Activated CD4-positive, alpha-beta T cell treated with anti-CD3 and anti-CD28 coated beads for 4 hours (primary cell): ENCODE results near the gene PTPRD.

Experiments used
- DNase-seq, 2 donors: peaks; one replicate each; pipeline ENCODE4 v3.0.0-alpha.2; 2020

PTPRD gene

GRCh38 chr9:8845808-8846207, 1767.0 kb downstream of the PTPRD start:
- DNase-seq = no peak

DNA sequence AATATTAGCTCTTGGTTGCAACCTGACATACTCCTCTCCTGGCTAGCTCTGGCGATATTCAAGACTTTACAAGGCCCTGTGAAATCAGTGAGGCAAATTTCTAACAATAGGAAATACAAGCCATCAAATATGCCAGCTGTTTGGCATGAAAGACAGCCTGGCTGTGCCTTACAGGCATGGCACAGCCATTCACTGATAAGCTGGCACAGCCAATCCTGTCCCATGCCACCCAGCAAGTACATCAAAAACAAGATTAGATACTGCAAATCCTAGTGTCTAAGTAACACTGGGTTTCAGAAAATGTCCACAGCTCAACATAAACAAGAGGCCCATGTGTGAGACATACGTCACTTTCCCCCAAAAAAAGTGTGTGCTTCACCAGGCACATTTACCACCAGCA, 1767.4 kb downstream of the PTPRD start:
- no peak for DNase-seq

GRCh38 chr9:8844549-8844948, 1768.3 kb downstream of the PTPRD start:
- DNase-seq = no peak

- no peak for DNase-seq
Observed at GRCh38 chr9:8842402-8843193, 1770.2 kb downstream of the PTPRD start.

GRCh38 chr9:8838136-8838535, 1774.7 kb downstream of the PTPRD start:
- DNase-seq = no peak

DNA sequence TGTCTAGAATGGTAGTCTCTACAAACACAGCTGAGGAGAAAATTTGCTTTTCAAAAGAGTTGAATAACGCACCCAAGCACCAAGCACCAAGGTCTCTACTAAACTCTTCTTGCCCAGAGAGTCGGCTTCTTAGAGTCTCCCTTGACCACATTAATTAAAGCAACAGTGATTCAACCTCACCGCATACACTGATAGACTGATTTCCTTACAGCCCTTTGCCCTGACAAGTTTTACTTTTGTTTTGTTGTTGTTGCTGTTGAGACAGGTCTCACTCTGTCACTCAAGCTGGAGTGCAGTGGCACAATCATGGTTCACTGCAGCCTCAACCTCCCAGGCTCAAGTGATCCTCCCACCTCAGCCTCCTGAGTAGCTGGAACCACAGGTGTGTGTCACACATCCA, 1777.5 kb downstream of the PTPRD start:
- no peak for DNase-seq

GRCh38 chr9:8832955-8833354, 1779.8 kb downstream of the PTPRD start:
- no peak for DNase-seq

DNA sequence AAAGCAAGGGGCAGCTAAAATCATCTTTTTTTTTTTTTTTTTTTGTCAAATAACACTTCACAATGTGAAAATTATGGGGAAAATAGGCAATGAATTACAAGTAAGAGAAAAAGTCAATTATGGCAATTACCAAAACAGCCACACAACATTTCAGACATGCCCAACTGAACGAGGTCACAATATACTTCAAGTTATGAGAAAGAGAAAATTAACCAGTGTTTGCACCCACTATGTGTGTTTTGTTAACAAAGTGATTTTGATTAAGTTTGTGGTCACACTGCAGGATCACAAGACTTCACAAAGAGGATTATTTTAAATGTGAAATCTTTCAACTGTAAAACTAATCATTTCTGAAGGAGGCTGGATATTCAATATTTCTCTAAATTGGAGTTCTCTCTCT, 1780.4 kb downstream of the PTPRD start:
- no peak for DNase-seq

GRCh38 chr9:8831568-8831967, 1781.2 kb downstream of the PTPRD start:
- no peak for DNase-seq

DNA sequence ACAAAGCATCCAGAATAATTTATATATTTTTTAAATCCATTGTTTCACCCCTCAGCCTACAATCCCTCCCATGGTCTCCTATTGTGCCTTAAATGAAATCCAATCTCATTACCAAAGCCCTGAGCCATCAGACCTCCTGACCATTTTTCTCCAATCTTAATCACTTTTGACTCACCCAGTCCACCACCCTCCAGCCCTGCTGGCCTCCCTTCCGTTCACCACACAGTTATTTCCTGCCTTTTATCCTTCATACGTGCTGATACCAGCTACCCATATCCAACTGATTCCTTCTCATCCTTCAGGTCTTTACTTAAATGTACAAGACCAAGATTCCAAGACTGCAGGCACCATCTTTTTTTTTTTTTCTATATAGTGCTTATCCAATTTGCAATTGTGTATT, 1786.5 kb downstream of the PTPRD start:
- DNase-seq = no peak

DNA sequence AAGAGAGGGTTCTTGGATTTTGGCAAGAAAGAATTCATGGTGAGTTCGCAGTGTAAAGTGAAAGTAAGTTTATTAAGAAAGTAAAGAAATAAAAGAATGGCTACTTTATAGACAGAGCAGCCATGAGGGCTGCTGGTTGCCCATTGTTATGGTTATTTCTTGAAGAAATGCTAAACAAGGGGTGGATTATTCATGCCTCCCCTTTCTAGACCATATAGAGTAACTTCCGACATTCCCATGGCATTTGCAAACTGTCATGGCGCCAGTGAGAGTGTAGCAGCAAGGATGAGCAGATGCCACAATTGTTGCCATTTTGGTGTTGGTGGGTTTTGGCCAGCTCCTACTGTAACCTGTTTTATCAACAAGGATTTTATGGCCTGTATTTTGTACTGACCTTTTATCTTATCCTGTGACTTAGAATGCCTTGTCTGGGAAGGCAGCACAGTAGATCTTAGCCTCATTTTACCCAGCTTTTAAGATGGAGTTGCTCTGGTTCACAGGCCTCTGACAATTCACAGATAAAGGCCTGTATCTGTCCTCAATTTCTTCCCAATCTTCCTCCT, 1787.1 kb downstream of the PTPRD start:
- DNase-seq = no peak

- no peak for DNase-seq
Observed at GRCh38 chr9:8823131-8823895, 1789.5 kb downstream of the PTPRD start.

DNA sequence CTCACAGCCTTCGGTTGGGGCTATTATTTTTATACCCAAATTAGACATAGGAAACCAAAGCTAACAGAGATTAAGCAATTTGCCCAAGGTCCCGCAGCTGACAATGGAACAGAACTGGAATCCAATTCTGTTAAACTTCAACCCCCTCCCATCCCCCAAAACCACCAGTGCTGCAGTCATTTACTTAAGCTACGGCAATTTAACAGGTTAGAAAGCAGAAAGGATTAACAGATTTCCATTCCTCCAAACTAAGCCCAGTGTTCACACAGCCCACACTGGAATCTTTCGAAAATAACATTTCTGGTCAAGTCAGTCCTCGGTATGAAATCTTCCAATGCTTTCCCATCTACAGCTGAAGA, 1790.2 kb downstream of the PTPRD start:
- DNase-seq = no peak

GRCh38 chr9:8821910-8822666, 1790.7 kb downstream of the PTPRD start:
- DNase-seq = no peak

DNA sequence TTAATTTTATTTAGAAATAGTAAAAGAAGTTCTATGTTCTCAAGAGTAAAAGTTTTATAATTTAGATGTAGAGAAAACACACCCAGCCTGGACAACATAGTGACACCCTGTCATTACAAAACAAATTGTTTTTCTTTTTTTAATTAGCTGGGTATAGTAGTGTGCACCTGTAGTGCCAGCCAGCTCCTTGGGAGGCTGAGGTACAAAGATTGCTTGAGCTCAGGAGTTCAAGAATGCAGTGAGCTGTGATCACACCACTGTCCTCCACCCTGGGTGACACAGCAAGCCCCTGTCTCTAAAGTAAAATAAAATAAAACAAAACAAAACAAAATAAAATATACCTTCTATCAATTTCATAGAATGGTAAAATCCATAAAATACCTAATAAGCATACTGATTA, 1795.5 kb downstream of the PTPRD start:
- DNase-seq = no peak

GRCh38 chr9:8816361-8816760, 1796.4 kb downstream of the PTPRD start:
- no peak for DNase-seq

DNA sequence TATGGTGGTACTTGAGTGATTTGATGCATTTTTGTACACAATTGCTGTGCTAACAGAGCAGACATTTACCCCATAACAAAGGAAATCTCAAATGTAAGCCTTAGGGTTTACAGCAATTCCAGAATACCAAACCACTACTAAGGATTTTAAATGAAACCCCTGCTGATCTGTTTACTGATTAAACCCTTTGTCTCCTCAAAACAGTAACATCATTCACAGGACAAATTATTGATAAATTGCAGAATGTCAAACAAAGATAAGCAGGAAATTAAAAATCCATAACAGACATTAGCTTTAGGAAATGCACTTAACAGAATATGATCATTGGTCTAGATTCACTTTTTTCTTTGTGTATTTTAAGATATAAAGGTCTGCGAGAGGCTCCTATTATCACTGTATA, 1796.9 kb downstream of the PTPRD start:
- DNase-seq = no peak

DNA sequence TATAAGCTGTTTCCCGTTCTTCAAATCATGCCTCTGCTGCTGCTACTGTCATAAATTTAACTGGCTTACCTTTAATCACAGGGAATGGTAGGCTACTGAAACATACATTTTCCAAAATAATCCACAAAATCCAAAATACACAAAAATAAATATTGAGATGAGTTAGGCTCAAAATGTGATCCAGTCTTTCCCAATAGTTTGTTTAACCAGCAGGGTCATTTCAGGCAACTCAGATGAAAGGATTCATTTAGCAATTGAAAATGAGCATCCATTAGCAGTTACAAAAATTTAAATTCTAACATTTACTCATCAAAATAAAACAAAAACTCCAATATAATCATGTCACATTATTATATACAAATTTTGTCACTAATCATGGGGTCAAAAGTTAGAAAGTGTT, 1797.6 kb downstream of the PTPRD start:
- no peak for DNase-seq

GRCh38 chr9:8812888-8813287, 1799.9 kb downstream of the PTPRD start:
- no peak for DNase-seq

- no peak for DNase-seq
Observed at GRCh38 chr9:8809741-8810140, 1803.1 kb downstream of the PTPRD start.

- no peak for DNase-seq
Observed at GRCh38 chr9:8806150-8806549, 1806.7 kb downstream of the PTPRD start.

DNA sequence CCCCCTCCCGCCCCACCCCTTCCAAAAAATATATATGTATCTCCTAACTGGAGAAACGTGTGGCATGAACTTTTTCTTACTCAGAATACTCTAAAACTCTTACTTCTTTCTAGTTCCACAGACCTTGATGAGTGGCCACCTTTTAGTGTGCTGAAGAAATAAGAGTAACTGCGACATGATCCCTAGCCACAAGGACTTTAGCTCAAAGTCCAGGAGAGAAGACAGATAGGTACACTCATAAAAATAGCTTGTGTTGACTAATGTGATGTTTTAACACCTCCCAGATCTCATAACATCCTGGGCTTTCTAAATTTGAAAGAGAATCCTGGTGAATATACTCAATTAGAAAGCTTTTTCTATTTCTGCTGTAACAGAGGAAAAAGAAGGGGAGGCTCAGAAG, 1808.2 kb downstream of the PTPRD start:
- DNase-seq = no peak

- no peak for DNase-seq
Observed at GRCh38 chr9:8802242-8802641, 1810.6 kb downstream of the PTPRD start.

DNA sequence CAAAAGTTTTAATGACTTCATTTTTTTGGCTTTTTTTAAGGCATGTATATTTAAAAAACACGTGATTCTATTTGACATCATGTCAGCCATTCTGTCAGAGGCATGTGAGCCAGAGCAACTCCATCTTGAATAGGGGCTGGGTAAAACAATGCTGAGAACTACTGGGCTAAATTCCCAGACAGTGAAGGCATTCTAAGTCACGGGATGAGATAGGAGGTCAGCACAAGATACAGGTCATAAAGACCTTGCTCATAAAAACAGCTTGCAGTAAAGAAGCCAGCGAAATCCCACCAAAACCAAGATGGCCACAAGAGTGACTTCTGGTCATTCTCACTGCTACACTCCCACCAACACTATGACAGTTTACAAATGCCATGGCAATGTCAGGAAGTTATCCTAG, 1812.6 kb downstream of the PTPRD start:
- DNase-seq = no peak
